GM21381 (cell line): ENCODE measurements around the gene HBA1.
"Not testable (repeated sequence)": the region's sequence is repeated elsewhere in the genome, so short reads cannot be mapped to it uniquely, and the experiment has no call there.

Experiments
- ATAC-seq: cut with Tn5 transposase; IDR thresholded peaks from one replicate; pipeline ENCODE4 v1.9.1; 2021; ENCODE audit warnings: mild to moderate bottlenecking, moderate library complexity; ENCODE audit not compliant: unreplicated experiment

HBA1 gene

GRCh38 chr16:193441-193840 is 17.0 kb downstream of the HBA1 start:
- no peak for ATAC-seq

- ATAC-seq, result no peak
Observed at GRCh38 chr16:194516-194915, 18.0 kb downstream of the HBA1 start.

GRCh38 chr16:200388-200787 is 23.9 kb downstream of the HBA1 start:
- ATAC-seq, result no peak

GRCh38 chr16:203246-203645 is 26.8 kb downstream of the HBA1 start:
- ATAC-seq, result no peak

GRCh38 chr16:204046-204445 is 27.6 kb downstream of the HBA1 start:
- not testable (repeated sequence) for ATAC-seq

GRCh38 chr16:209359-209758 is 32.9 kb downstream of the HBA1 start:
- ATAC-seq, result not testable (repeated sequence)

- ATAC-seq, result not testable (repeated sequence)
Observed at GRCh38 chr16:211631-212180, 35.2 kb downstream of the HBA1 start.

GRCh38 chr16:212999-213398 is 36.5 kb downstream of the HBA1 start:
- no peak for ATAC-seq

GRCh38 chr16:220021-220420 is 43.5 kb downstream of the HBA1 start:
- no peak for ATAC-seq
